Hematopoietic multipotent progenitor cell treated with erythropoietin and hydrocortisone succinate and interleukin-3 and kit ligand, for 15 days (in vitro differentiated cells): ENCODE results near the gene PRDM16.

ENCODE experiments used
- DNase-seq: peaks from one replicate; pipeline ENCODE4 v3.0.0-alpha.2; 2015; ENCODE audit warnings: low spot score

PRDM16 gene

GRCh38 chr1:3306583-3307291 is 237.7 kb downstream of the PRDM16 start:
- DNase-seq = no peak

- DNase-seq = no peak
Observed at GRCh38 chr1:3307359-3307758, 238.4 kb downstream of the PRDM16 start.

GRCh38 chr1:3308053-3308452 is 239.1 kb downstream of the PRDM16 start:
- no peak for DNase-seq

- no peak for DNase-seq
Observed at GRCh38 chr1:3310718-3311400, 241.9 kb downstream of the PRDM16 start.

GRCh38 chr1:3311711-3312110 is 242.7 kb downstream of the PRDM16 start:
- no peak for DNase-seq

GRCh38 chr1:3312310-3312897 is 243.4 kb downstream of the PRDM16 start:
- DNase-seq = no peak

GRCh38 chr1:3312898-3313575 is 244.0 kb downstream of the PRDM16 start:
- DNase-seq = no peak

GRCh38 chr1:3313576-3313950 is 244.6 kb downstream of the PRDM16 start:
- DNase-seq = no peak

GRCh38 chr1:3314491-3315381 is 245.7 kb downstream of the PRDM16 start:
- no peak for DNase-seq

- no peak for DNase-seq
Observed at GRCh38 chr1:3315399-3316339, 246.7 kb downstream of the PRDM16 start.

GRCh38 chr1:3316340-3316943 is 247.4 kb downstream of the PRDM16 start:
- no peak for DNase-seq

GRCh38 chr1:3317456-3317855 is 248.5 kb downstream of the PRDM16 start:
- no peak for DNase-seq

GRCh38 chr1:3318329-3318728 is 249.3 kb downstream of the PRDM16 start:
- DNase-seq = no peak

- DNase-seq = peak; percentile 37
Observed at GRCh38 chr1:3319874-3320245, 250.9 kb downstream of the PRDM16 start.

GRCh38 chr1:3320246-3321152 is 251.5 kb downstream of the PRDM16 start:
- no peak for DNase-seq

- no peak for DNase-seq
Observed at GRCh38 chr1:3321559-3322449, 252.8 kb downstream of the PRDM16 start.

- no peak for DNase-seq
Observed at GRCh38 chr1:3322450-3323020, 253.5 kb downstream of the PRDM16 start.
